SK-N-SH (cell line): ENCODE measurements around the gene WHAMM.

Experiments
- EZH2phosphoT487 ChIP-seq: fragments of 200-600 bp; sonication (generic); IDR thresholded peaks from 2 replicates; pipeline ENCODE4 v1.6.1; 2017; ENCODE audit warnings: low read depth, mixed run types, mild to moderate bottlenecking, antibody characterized with exemption, moderate library complexity, borderline replicate concordance
- FOXJ3 ChIP-seq: sonication (generic); formaldehyde crosslinking; IDR thresholded peaks from 2 replicates; pipeline ENCODE4 v1.5.1; 2020; ENCODE audit warnings: mild to moderate bottlenecking, missing genetic modification reagents
- JUND ChIP-seq: IDR thresholded peaks from 2 replicates; pipeline ENCODE4 v1.4.0; 2012
- RAD21 ChIP-seq: IDR thresholded peaks from 2 replicates; pipeline ENCODE4 v1.6.1; 2012; ENCODE audit warnings: mild to moderate bottlenecking, low read length
- SIN3A ChIP-seq: IDR thresholded peaks from 2 replicates; pipeline ENCODE4 v1.6.1; 2012; ENCODE audit warnings: low read depth, mild to moderate bottlenecking, low read length, moderate library complexity, borderline replicate concordance
- USF1 ChIP-seq: IDR thresholded peaks from 2 replicates; pipeline ENCODE4 v1.4.0; 2012; ENCODE audit warnings: low read depth, borderline replicate concordance
- TF ChIP-seq, protein P1 (sequence below): fragments of 200-600 bp; sonication (generic); IDR thresholded peaks from 2 replicates; pipeline ENCODE4 v1.6.1; 2017; ENCODE audit warnings: antibody characterized with exemption, mild to moderate bottlenecking, moderate library complexity

DNA sequence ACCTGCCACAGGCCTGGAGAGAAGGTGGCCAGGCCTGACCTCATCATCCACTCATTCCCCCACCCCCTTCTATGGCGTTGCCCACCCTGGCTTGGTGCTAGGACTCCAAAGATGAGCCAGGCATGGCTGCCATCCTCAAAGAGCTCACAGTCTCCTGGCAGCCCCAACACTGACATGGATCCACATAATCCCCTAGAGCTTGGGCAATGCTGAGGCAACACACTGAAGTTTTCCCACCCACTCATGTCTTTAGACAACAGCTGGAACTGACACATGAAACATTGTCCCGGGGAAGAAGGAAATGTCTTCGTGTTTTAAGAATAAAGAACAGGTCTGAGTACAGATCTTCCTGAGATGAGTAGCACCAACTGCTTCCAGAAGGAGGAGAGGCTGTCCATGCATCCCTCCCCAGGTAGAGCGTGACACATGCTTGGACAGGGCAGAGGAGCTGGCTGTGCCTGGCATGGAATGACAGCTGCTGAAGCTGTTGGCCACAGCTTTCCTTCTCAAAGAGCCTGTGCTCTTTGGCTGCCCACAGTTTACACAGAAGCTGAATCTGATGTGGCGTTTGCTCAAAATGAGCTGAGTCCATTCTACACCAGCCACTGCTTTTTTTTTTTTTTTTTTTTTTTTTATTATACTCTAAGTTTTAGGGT lies 73.0 kb downstream of the WHAMM start:
- TF ChIP-seq, protein P1, sequence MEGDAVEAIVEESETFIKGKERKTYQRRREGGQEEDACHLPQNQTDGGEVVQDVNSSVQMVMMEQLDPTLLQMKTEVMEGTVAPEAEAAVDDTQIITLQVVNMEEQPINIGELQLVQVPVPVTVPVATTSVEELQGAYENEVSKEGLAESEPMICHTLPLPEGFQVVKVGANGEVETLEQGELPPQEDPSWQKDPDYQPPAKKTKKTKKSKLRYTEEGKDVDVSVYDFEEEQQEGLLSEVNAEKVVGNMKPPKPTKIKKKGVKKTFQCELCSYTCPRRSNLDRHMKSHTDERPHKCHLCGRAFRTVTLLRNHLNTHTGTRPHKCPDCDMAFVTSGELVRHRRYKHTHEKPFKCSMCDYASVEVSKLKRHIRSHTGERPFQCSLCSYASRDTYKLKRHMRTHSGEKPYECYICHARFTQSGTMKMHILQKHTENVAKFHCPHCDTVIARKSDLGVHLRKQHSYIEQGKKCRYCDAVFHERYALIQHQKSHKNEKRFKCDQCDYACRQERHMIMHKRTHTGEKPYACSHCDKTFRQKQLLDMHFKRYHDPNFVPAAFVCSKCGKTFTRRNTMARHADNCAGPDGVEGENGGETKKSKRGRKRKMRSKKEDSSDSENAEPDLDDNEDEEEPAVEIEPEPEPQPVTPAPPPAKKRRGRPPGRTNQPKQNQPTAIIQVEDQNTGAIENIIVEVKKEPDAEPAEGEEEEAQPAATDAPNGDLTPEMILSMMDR: no peak
- TF ChIP-seq JUND (no peak), SIN3A (no peak), FOXJ3 (CRISPR knock-in tag) (no peak), EZH2phosphoT487 (no peak), RAD21 (no peak), USF1 (no peak)
